T-cell (primary cell): ENCODE measurements around the gene APOA4. TPM values are rescaled to one million over a fixed set of nuclear protein-coding genes. Genes with fewer than 3 reads are reported as not detected.

Source experiments
- ATAC-seq, 4 experiments: fragments of 200-7000 bp in 3 of 4; fragments of 150-1000 bp in 1 of 4; cut with Tn5 transposase; replicated peaks in 1 of 4; 1 replicate in 3 of 4; 2 replicates in 1 of 4; pipeline ENCODE4 v1.10.0; 2021; ENCODE audit warnings: moderate library complexity in 3 of 4, mild to moderate bottlenecking in 2 of 4, moderate number of reproducible peaks in 1 of 4
- CTCF ChIA-PET, 2 donors: fragments of 300-600 bp; sonication (Branson Sonifier 250); formaldehyde crosslinking; loops; one replicate each; lab custom pipeline; 2022; ENCODE audit warnings: antibody characterized with exemption in 2 of 2; lab: Charles Lee
- POLR2A ChIA-PET, 2 donors: fragments of 300-600 bp; sonication (Branson Sonifier 250); formaldehyde crosslinking; loops; one replicate each; lab custom pipeline; 2022; ENCODE audit warnings: antibody characterized with exemption in 2 of 2; lab: Charles Lee
- DNase-seq, 35 experiments: peaks; one replicate each; pipeline versions ENCODE4 v3.0.0 to v3.0.0-alpha.2; 2013 to 2023
- H3K27ac ChIP-seq: one replicate; pipeline ENCODE4 v1.5.1; 2013; ENCODE audit warnings: low read length
- H3K27me3 ChIP-seq, 2 experiments: replicated peaks in 1 of 2; 1 replicate in 1 of 2; 2 replicates in 1 of 2; pipeline versions ENCODE4 v1.6.1 to v1.7.0; 2013; ENCODE audit warnings: low read length in 1 of 2, mixed read lengths in 1 of 2; ENCODE audit not compliant: control insufficient read depth in 2 of 2, insufficient read depth in 2 of 2; ENCODE audit errors: extremely low read depth in 1 of 2
- H3K36me3 ChIP-seq, 2 donors: 1 replicate in 1 of 2; 2 replicates in 1 of 2; pipeline versions ENCODE4 v1.6.1 to v1.7.0; 2013; ENCODE audit warnings: low read length in 1 of 2; ENCODE audit not compliant: control insufficient read depth in 2 of 2, insufficient read depth in 1 of 2; ENCODE audit errors: extremely low read depth in 1 of 2
- H3K4me1 ChIP-seq, 2 experiments: 1 replicate in 1 of 2; 2 replicates in 1 of 2; pipeline versions ENCODE4 v1.6.1 to v1.7.0; 2013; ENCODE audit warnings: low read length in 2 of 2, mixed read lengths in 1 of 2; ENCODE audit not compliant: insufficient read depth in 2 of 2, control insufficient read depth in 1 of 2; ENCODE audit errors: extremely low read depth in 1 of 2
- H3K4me3 ChIP-seq, 2 donors: 1 replicate in 1 of 2; 2 replicates in 1 of 2; pipeline versions ENCODE4 v1.5.1 to v1.7.0; 2013; ENCODE audit warnings: mild to moderate bottlenecking in 2 of 2, low read length in 1 of 2, moderate library complexity in 1 of 2; ENCODE audit not compliant: control insufficient read depth in 1 of 2; ENCODE audit errors: extremely low read depth in 1 of 2
- H3K9me3 ChIP-seq: 2 replicates; pipeline ENCODE4 v1.7.0; 2013
- H3K27ac Mint-ChIP-seq, 2 donors: one replicate each; pipeline ENCODE4 v1.8.0; 2020 to 2021; ENCODE audit warnings: mild to moderate bottlenecking in 2 of 2, mixed read lengths in 2 of 2
- H3K27me3 Mint-ChIP-seq, 2 donors: one replicate each; pipeline ENCODE4 v1.8.0; 2021 to 2022; ENCODE audit warnings: mixed read lengths in 2 of 2
- H3K36me3 Mint-ChIP-seq: one replicate; pipeline ENCODE4 v1.8.0; 2021; ENCODE audit warnings: mixed read lengths
- H3K4me1 Mint-ChIP-seq, 3 donors: one replicate each; pipeline ENCODE4 v1.8.0; 2020 to 2022; ENCODE audit warnings: mixed read lengths in 3 of 3, mild to moderate bottlenecking in 1 of 3
- H3K4me3 Mint-ChIP-seq, 3 donors: one replicate each; pipeline ENCODE4 v1.8.0; 2020 to 2022; ENCODE audit warnings: mild to moderate bottlenecking in 3 of 3, mixed read lengths in 3 of 3, moderate library complexity in 3 of 3
- H3K9me3 Mint-ChIP-seq, 3 donors: one replicate each; pipeline ENCODE4 v1.8.0; 2020 to 2022; ENCODE audit warnings: mixed read lengths in 3 of 3
- WGBS: methylation state at CpG from one replicate; pipeline ENCODE4 v1.1.5; 2013; ENCODE audit warnings: missing lambda C conversion rate; ENCODE audit not compliant: insufficient coverage; 5-methylcytosine and 5-hydroxymethylcytosine counted together
- total RNA-seq, 35 experiments: library from RNA in 6 of 35; stranded (reverse) in 6 of 35; fragments of 120-200 nt in 1 of 35; gene quantifications; one replicate each; pipeline versions ENCODE4 v1.2.1 to v1.2.4 and lab custom pipeline; 2013 to 2026

The APOA4 gene
- total RNA-seq, 5 donors from 2014 or later (not counting 1 experiment from before 2014, with no cell fraction given) = not detected

DNA sequence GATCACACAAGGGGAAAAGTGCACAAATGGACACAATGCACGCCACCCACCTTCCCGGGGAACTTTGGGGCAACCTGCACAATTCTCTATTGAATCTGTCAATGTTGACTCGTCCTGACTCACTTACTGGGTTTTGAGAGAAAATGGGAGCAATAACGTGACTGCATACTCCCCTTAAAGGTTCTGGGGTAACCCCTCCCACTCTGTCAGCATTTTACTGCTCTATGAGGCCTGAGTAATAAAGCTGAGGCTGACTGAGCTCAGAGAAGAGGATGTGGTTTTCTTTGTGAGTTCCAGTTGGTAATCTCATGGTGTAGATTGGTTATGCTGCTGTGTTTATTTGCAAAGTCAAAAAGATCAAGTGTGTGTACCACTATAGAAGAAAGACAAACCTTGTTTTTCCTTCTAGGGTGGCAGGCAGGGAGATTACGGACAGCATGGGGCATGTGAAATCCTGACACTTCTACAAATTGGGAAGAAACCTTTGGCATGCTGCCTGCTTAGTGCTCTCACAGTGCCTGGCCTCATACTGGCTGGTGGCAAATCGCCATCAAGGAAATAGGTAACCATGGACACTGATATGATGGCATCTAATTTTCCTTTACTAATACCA, 30.5 kb upstream of the APOA4 start:
- peak overlapping the region; percentile 5 to 44 for H3K4me3 ChIP-seq
- no peaks in the 10 kb centered on the region for H3K9me3 ChIP-seq
- Mint-ChIP-seq H3K4me3 (peak overlapping the region; percentile 61 to 68 (median 64)), H3K27ac (peak overlapping the region; percentile 95 to 96), H3K9me3 (no peaks in the 10 kb centered on the region), H3K36me3 (peaks cover 43% of the 10 kb centered on the region), H3K27me3 (no peaks in the 10 kb centered on the region), H3K4me1 (peaks cover 79 to 80% (median 80%) of the 10 kb centered on the region in 3 donors)
- peaks cover 42 to 62% of the 10 kb centered on the region in 2 experiments for H3K4me1 ChIP-seq
- ATAC-seq (peak; percentile 96 to 97 (median 96)), DNase-seq (peak in 34 of 35 experiments; percentile 10 to 85 (median 56))
- CTCF ChIA-PET = interaction anchor here in 1 of 2 donors (0.5 to 2.4 kb wide), 11 partner anchors 10 to 377 kb away, joined by 3 to 20 read pairs (median 4); partner anchors contain the start of genes APOA5, SIK3 and ZPR1
- peaks cover 0 to 30% of the 10 kb centered on the region in 2 donors for H3K36me3 ChIP-seq
- 0% methylated on average over 1 of the region's 6 CpGs for WGBS
- no peaks in the 10 kb centered on the region for H3K27me3 ChIP-seq
- POLR2A ChIA-PET = interaction anchor here (0.6 to 1.7 kb wide), 7 partner anchors 12 to 1977 kb away, joined by 3 to 12 read pairs (median 7); no protein-coding TSS in a partner anchor
- H3K27ac ChIP-seq = peak overlapping the region; percentile 87

DNA sequence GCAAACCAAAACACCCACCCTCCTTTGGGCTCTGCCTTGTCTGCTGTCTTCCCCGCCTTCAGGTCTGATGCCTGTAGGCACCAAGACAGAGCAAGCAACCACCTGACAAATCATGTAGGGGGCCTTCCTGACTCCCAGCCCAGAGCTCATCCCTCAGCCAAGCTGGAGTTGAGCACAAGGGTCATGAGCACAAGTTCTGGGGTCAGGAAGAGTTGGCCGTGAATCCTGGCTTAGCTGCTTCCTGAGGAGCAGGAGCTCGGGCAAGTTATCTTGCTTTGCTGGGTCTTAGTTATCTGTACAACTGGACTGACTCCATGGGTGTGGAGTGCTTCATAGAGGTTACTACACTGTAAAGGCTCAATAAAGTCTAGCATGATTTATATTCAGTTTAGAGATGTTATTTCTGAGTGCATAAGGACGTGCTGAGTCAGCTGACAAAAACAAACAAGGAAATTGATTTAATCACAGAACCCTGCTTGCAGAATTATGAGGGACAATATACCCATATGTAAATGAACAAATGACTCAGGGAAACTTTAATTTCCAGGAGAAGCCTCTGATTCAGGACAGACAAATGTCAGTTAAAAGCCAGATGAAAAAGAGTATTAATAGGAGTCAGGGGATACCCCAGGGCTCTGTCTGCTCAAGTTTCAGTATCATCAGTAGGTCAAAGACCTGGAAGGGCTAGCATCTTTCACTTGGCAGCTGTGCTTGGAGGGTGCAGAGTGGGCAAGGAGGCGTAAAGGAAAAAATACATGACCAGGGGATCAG, 29.3 kb upstream of the APOA4 start:
- Mint-ChIP-seq H3K9me3 (no peaks in the 10 kb centered on the region), H3K36me3 (peaks cover 35% of the 10 kb centered on the region), H3K4me1 (peaks cover 77 to 79% (median 78%) of the 10 kb centered on the region in 3 donors), H3K27me3 (no peaks in the 10 kb centered on the region), H3K4me3 (peak overlapping the region; percentile 64 to 68 (median 67)), H3K27ac (peak overlapping the region; percentile 95 to 96)
- POLR2A ChIA-PET = interaction anchor here (0.6 to 1.7 kb wide), 5 partner anchors 11 to 1362 kb away, joined by 3 to 12 read pairs (median 4); no protein-coding TSS in a partner anchor
- Histone ChIP-seq H3K27me3 (no peaks in the 10 kb centered on the region), H3K9me3 (no peaks in the 10 kb centered on the region), H3K36me3 (peaks cover 3 to 25% of the 10 kb centered on the region in 2 donors), H3K4me3 (peak overlapping the region in 1 of 2 donors; percentile 0), H3K4me1 (peaks cover 42 to 62% of the 10 kb centered on the region in 2 experiments), H3K27ac (peak overlapping the region; percentile 87)
- ATAC-seq = no peak
- WGBS = 60% methylated on average over 3 of the region's 5 CpGs
- DNase-seq = peak in 1 of 35 experiments; percentile 12
- CTCF ChIA-PET = interaction anchor here (0.9 to 2.4 kb wide), 8 partner anchors 16 to 378 kb away, joined by 3 to 20 read pairs (median 4); partner anchors contain the start of genes APOA5 (in 1 of the 2), SIK3 (in 1 of the 2) and ZPR1 (in 1 of the 2)

DNA sequence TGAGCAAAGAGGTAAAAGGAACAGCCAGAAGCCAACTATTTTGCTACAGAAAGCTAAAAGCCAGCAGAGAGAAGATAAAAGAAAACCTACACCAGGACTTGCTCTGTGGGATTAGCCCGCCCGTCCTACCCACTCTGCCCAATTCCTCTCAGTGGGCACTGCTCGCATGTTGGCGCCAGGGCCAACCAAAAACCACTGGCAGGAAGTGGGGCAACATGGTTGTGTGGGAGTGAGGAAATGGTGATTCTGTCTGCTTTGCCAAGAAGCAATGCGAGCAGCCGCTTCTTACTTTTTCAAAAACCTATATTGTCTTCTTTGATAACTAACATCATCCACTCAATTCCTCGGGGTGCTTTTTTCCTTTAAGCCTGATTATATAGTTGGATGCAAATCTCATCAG, 28.5 kb upstream of the APOA4 start:
- H3K27ac ChIP-seq = peak overlapping the region; percentile 87
- peak in 3 of 4 experiments; percentile 31 to 41 (median 32) for ATAC-seq
- peaks cover 70 to 71% (median 70%) of the 10 kb centered on the region in 3 donors for H3K4me1 Mint-ChIP-seq
- no CpG with 5 or more reads among the region's 7 CpGs for WGBS
- no peaks in the 10 kb centered on the region for H3K9me3 ChIP-seq
- H3K4me3 Mint-ChIP-seq = peak overlapping the region; percentile 64 to 68 (median 67)
- no peaks in the 10 kb centered on the region for H3K27me3 ChIP-seq
- DNase-seq = peak in 34 of 35 experiments; percentile 14 to 68 (median 42)
- peak overlapping the region; percentile 0 to 44 for H3K4me3 ChIP-seq
- H3K27ac Mint-ChIP-seq = peak overlapping the region; percentile 95 to 96
- H3K27me3 Mint-ChIP-seq = no peaks in the 10 kb centered on the region
- peaks cover 42 to 60% of the 10 kb centered on the region in 2 experiments for H3K4me1 ChIP-seq
- POLR2A ChIA-PET = no interaction called here
- peaks cover 36% of the 10 kb centered on the region for H3K36me3 Mint-ChIP-seq
- H3K9me3 Mint-ChIP-seq = no peaks in the 10 kb centered on the region
- H3K36me3 ChIP-seq = peaks cover 3 to 25% of the 10 kb centered on the region in 2 donors
- CTCF ChIA-PET = interaction anchor here (1.0 to 1.9 kb wide), 4 partner anchors 13 to 60 kb away, joined by 3 to 9 read pairs (median 4); partner anchors contain the start of gene APOA5 (in 1 of the 2)

DNA sequence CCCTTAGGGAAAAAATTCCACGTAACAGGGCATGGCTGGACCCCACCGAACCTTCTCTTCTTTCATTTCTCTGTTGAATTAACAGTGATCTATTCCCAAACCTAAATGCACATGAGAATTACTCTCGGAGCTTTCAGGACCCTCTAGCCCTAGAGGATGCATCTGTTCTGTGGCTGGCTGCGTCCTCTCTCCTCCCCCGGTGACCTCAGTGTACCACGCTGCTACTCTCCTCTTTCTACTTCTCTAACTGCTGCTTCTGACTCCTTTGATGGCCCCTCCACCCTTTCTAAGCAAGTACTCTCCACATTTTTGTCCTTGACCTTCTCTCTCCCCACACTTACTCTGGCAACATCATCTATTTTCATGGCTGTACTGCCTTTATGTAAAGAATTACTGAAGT, 26.4 kb upstream of the APOA4 start:
- peak overlapping the region; percentile 66 to 68 for H3K27ac Mint-ChIP-seq
- no peaks in the 10 kb centered on the region for H3K27me3 ChIP-seq
- ChIA-PET POLR2A (no interaction called here), CTCF (interaction anchor here in 1 of 2 donors (0.6 kb wide), 1 partner anchor 257 kb away, joined by 5 read pairs; no protein-coding TSS in a partner anchor)
- ATAC-seq (no peak), DNase-seq (no peak)
- H3K27ac ChIP-seq = no peak overlapping the region
- no peaks in the 10 kb centered on the region for H3K9me3 ChIP-seq
- WGBS = 83% methylated on average over 4 of the region's 6 CpGs
- peaks cover 31 to 38% of the 10 kb centered on the region in 2 experiments for H3K4me1 ChIP-seq
- H3K9me3 Mint-ChIP-seq = no peaks in the 10 kb centered on the region
- H3K4me1 Mint-ChIP-seq = peaks cover 49 to 52% (median 50%) of the 10 kb centered on the region in 3 donors
- peaks cover 3 to 45% of the 10 kb centered on the region in 2 donors for H3K36me3 ChIP-seq
- H3K27me3 Mint-ChIP-seq = no peaks in the 10 kb centered on the region
- H3K4me3 ChIP-seq = no peak overlapping the region
- H3K4me3 Mint-ChIP-seq = no peak overlapping the region
- H3K36me3 Mint-ChIP-seq = peaks cover 46% of the 10 kb centered on the region

DNA sequence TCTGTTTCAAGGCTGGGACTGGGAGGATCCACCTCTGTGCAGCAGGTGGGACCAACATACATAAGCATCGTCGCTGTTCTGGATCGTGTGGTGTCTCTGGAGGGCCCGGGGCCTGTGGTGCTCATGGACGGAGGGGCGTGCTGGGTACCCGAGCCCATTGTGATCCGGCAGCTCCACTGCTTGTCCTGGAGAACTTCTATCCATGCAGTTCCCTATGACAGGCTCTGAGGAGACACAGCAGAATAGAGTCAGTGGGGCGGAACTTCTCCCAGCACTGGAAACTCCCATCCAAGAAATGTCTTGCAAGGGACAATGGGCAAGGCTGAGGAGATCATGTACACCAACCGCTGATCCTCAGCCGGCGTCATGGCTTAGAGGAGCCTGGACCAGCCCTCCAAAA, 26.0 kb upstream of the APOA4 start:
- peaks cover 45 to 48% (median 46%) of the 10 kb centered on the region in 3 donors for H3K4me1 Mint-ChIP-seq
- H3K36me3 ChIP-seq = peaks cover 3 to 45% of the 10 kb centered on the region in 2 donors
- POLR2A ChIA-PET = no interaction called here

DNA sequence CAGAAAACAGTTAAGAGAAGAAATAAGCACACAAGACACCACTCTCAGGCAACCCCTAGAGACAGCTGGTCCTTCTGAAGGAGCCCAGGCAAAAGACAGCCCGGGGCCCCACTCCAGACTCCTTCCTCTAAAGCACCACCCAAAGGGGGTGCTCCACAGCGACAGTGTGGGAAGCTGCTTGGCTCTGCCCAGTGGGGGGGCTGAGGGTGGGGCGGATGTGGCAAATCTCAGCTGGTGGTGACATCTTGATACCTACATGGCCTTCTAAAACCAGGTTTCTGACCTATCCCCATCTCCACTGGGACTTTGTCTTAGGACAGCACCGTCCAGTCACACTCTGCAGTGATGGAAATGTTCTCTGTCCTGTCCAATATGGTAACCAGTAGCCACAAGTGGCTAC, 24.5 kb upstream of the APOA4 start:
- Histone ChIP-seq H3K27me3 (no peaks in the 10 kb centered on the region), H3K4me3 (no peak overlapping the region), H3K4me1 (peaks cover 16 to 21% of the 10 kb centered on the region in 2 experiments), H3K36me3 (peaks cover 3 to 55% of the 10 kb centered on the region in 2 donors), H3K9me3 (no peaks in the 10 kb centered on the region), H3K27ac (no peak overlapping the region)
- no peak for DNase-seq
- CTCF ChIA-PET = no interaction called here
- POLR2A ChIA-PET = no interaction called here
- Mint-ChIP-seq H3K27me3 (no peaks in the 10 kb centered on the region), H3K36me3 (peaks cover 59% of the 10 kb centered on the region), H3K27ac (no peak overlapping the region), H3K4me3 (no peak overlapping the region), H3K4me1 (peaks cover 31 to 33% (median 31%) of the 10 kb centered on the region in 3 donors), H3K9me3 (no peaks in the 10 kb centered on the region)
- no peak for ATAC-seq
- no CpG with 5 or more reads among the region's 4 CpGs for WGBS

More for the DNA sequence above, 26.0 kb upstream of the APOA4 start:
- Histone ChIP-seq H3K27me3 (no peaks in the 10 kb centered on the region), H3K4me1 (peaks cover 27 to 34% of the 10 kb centered on the region in 2 experiments), H3K4me3 (no peak overlapping the region), H3K27ac (no peak overlapping the region), H3K9me3 (no peaks in the 10 kb centered on the region)
- ATAC-seq (no peak), DNase-seq (no peak)
- no peaks in the 10 kb centered on the region for H3K27me3 Mint-ChIP-seq
- no peaks in the 10 kb centered on the region for H3K9me3 Mint-ChIP-seq
- 96% methylated on average over 11 of the region's 12 CpGs for WGBS
- no peak overlapping the region for H3K27ac Mint-ChIP-seq
- CTCF ChIA-PET = interaction anchor here in 1 of 2 donors (0.6 kb wide), 1 partner anchor 257 kb away, joined by 5 read pairs; no protein-coding TSS in a partner anchor
- H3K4me3 Mint-ChIP-seq = no peak overlapping the region
- H3K36me3 Mint-ChIP-seq = peaks cover 47% of the 10 kb centered on the region
